Right ventricle myocardium inferior (tissue), 1 donor: ENCODE measurements around the gene JAKMIP3. TPM values are rescaled to one million over a fixed set of nuclear protein-coding genes. Genes with fewer than 3 reads are reported as not detected.
A peak's percentile ranks its signal among the peaks of the same experiment; 100 is the strongest.

ENCODE experiments used
- ATAC-seq: fragments of 200-7000 bp; cut with Tn5 transposase; one replicate; pipeline ENCODE4 v1.9.1; 2020; ENCODE audit warnings: mild to moderate bottlenecking, moderate library complexity
- DNase-seq: peaks from one replicate; pipeline ENCODE4 v3.0.0; 2021; ENCODE audit errors: missing footprints
- intact Hi-C: fragments of 100-400 bp; cut with DNase I; formaldehyde crosslinking; loops from one replicate; pipeline ENCODE4 v1.11.0; 2022
- total RNA-seq: library from RNA; stranded (reverse); fragmentation: NEBNext Ultra II Directional; extraction: Animal tissue kit (Norgen Biotek cat#: 25700); gene quantifications from one replicate; pipeline ENCODE4 v1.2.1, GENCODE V29; 2021
- donor health status: DM: no; HTN: yes; CAD: no; lungs with severe emphysema.

The JAKMIP3 gene
- total RNA-seq, 1 donor from 2014 or later: 1.6 TPM

GRCh38 chr10:132039371-132039770, 26.4 kb upstream of the JAKMIP3 start:
- no peak for ATAC-seq
- no peak for DNase-seq
- intact Hi-C loops: loop anchor here (5.0 kb wide), 1 partner anchor 103 kb away; no protein-coding TSS in a partner anchor

GRCh38 chr10:132040046-132040445, 25.7 kb upstream of the JAKMIP3 start:
- no peak for DNase-seq
- intact Hi-C loops: no loop called here

GRCh38 chr10:132041340-132041739, 24.4 kb upstream of the JAKMIP3 start:
- no peak for ATAC-seq
- no peak for DNase-seq
- intact Hi-C loops: no loop called here

More at GRCh38 chr10:132040046-132040445, 25.7 kb upstream of the JAKMIP3 start:
- no peak for ATAC-seq

- intact Hi-C loops: no loop called here
- ATAC-seq (no peak), DNase-seq (no peak)
Measured at GRCh38 chr10:132043861-132044695, 21.7 kb upstream of the JAKMIP3 start.

- intact Hi-C loops: no loop called here
- DNase-seq (no peak), ATAC-seq (no peak)
Measured at GRCh38 chr10:132044803-132045202, 20.9 kb upstream of the JAKMIP3 start.

- intact Hi-C loops: no loop called here
- DNase-seq: no peak
- no peak for ATAC-seq
Measured at GRCh38 chr10:132045324-132045723, 20.4 kb upstream of the JAKMIP3 start.

- intact Hi-C loops: no loop called here
- ATAC-seq (no peak), DNase-seq (no peak)
Measured at GRCh38 chr10:132047575-132048293, 18.0 kb upstream of the JAKMIP3 start.

- intact Hi-C loops: no loop called here
- no peak for DNase-seq
- no peak for ATAC-seq
Measured at GRCh38 chr10:132048294-132048667, 17.5 kb upstream of the JAKMIP3 start.

- DNase-seq (no peak), ATAC-seq (no peak)
- intact Hi-C loops: no loop called here
Measured at GRCh38 chr10:132050191-132050590, 15.6 kb upstream of the JAKMIP3 start.

GRCh38 chr10:132052124-132052523, 13.6 kb upstream of the JAKMIP3 start:
- ATAC-seq: no peak
- DNase-seq: no peak
- intact Hi-C loops: no loop called here

GRCh38 chr10:132054564-132054963, 11.2 kb upstream of the JAKMIP3 start:
- DNase-seq (no peak), ATAC-seq (no peak)
- intact Hi-C loops: no loop called here

- ATAC-seq (no peak), DNase-seq (no peak)
Measured at GRCh38 chr10:132055616-132056015, 10.1 kb upstream of the JAKMIP3 start.

GRCh38 chr10:132056663-132057062, 9.1 kb upstream of the JAKMIP3 start:
- DNase-seq (peak; percentile 15), ATAC-seq (no peak)
- intact Hi-C loops: no loop called here

More at GRCh38 chr10:132055616-132056015, 10.1 kb upstream of the JAKMIP3 start:
- intact Hi-C loops: no loop called here

GRCh38 chr10:132057191-132057681, 8.5 kb upstream of the JAKMIP3 start:
- ATAC-seq (no peak), DNase-seq (peak; percentile 30)
- intact Hi-C loops: no loop called here

GRCh38 chr10:132058111-132058745, 7.5 kb upstream of the JAKMIP3 start:
- ATAC-seq (no peak), DNase-seq (peak; percentile 25)
- intact Hi-C loops: no loop called here

- intact Hi-C loops: no loop called here
- DNase-seq (peak; percentile 51), ATAC-seq (no peak)
Measured at GRCh38 chr10:132058793-132059759, 6.7 kb upstream of the JAKMIP3 start.

GRCh38 chr10:132059760-132060508, 5.8 kb upstream of the JAKMIP3 start:
- DNase-seq (no peak), ATAC-seq (no peak)
- intact Hi-C loops: no loop called here

- no peak for DNase-seq
- no peak for ATAC-seq
- intact Hi-C loops: no loop called here
Measured at GRCh38 chr10:132061030-132061429, 4.7 kb upstream of the JAKMIP3 start.
